ENCODE measurements around the gene XRCC4. TPM values are rescaled to one million over a fixed set of nuclear protein-coding genes. Genes with fewer than 3 reads are reported as not detected.
A peak's percentile ranks its signal among the peaks of the same experiment; 100 is the strongest.

XRCC4 gene
- polyA plus RNA-seq (2013, experiment 1 of 4): 15.3 TPM
- 15.8 TPM for polyA plus RNA-seq (2013, experiment 2 of 4)
- 15.0 TPM for polyA plus RNA-seq (2013, experiment 3 of 4)
- 15.8 TPM for polyA plus RNA-seq (2013, experiment 4 of 4)

GRCh38 chr5:83076742-83077661 is at the start of gene XRCC4, which contains the start of gene TMEM167A:
Gene XRCC4 (plus strand): TSS chr5:83077547. CDS start chr5:83104920, 27,373 bp downstream.
Gene TMEM167A (minus strand): TSS chr5:83077394. CDS start chr5:83077323, 71 bp downstream.
- Histone ChIP-seq H3K9me3 (ENCODE audit: control insufficient read depth, low read length) (no peaks in the 10 kb centered on the region), H3K4me1 (ENCODE audit: control insufficient read depth, insufficient read depth, low read length) (peaks cover 3% of the 10 kb centered on the region), H3K4me3 (ENCODE audit: insufficient read depth, low read depth, low read length) (peak within 1 kb of the TSS; percentile 92), H3K27ac (ENCODE audit: insufficient read depth, low read depth, low read length, poor library complexity, severe bottlenecking) (peak within 1 kb of the TSS; percentile 53), H3K27me3 (ENCODE audit: control insufficient read depth, insufficient read depth, low read length, poor library complexity, severe bottlenecking) (no peaks in the 10 kb centered on the region), H3K36me3 (ENCODE audit: control insufficient read depth, insufficient read depth, low read length) (no peaks in the 10 kb centered on the region)
- WGBS, 2 experiments: 0% methylated on average over 44 of the region's 44 CpGs

GRCh38 chr5:83029912-83030311 is 47.4 kb upstream of the XRCC4 start:
- 95% methylated on average over 2 of the region's 2 CpGs for WGBS, 2 experiments
- Histone ChIP-seq H3K4me1 (ENCODE audit: control insufficient read depth, insufficient read depth, low read length) (peaks cover 8% of the 10 kb centered on the region), H3K9me3 (ENCODE audit: control insufficient read depth, low read length) (no peaks in the 10 kb centered on the region), H3K4me3 (ENCODE audit: insufficient read depth, low read depth, low read length) (no peak overlapping the region), H3K36me3 (ENCODE audit: control insufficient read depth, insufficient read depth, low read length) (no peaks in the 10 kb centered on the region), H3K27ac (ENCODE audit: insufficient read depth, low read depth, low read length, poor library complexity, severe bottlenecking) (no peak overlapping the region), H3K27me3 (ENCODE audit: control insufficient read depth, insufficient read depth, low read length, poor library complexity, severe bottlenecking) (no peaks in the 10 kb centered on the region)

GRCh38 chr5:83031381-83031780 is 46.0 kb upstream of the XRCC4 start:
- Histone ChIP-seq H3K9me3 (ENCODE audit: control insufficient read depth, low read length) (no peaks in the 10 kb centered on the region), H3K27ac (ENCODE audit: insufficient read depth, low read depth, low read length, poor library complexity, severe bottlenecking) (no peak overlapping the region), H3K4me1 (ENCODE audit: control insufficient read depth, insufficient read depth, low read length) (peaks cover 16% of the 10 kb centered on the region), H3K4me3 (ENCODE audit: insufficient read depth, low read depth, low read length) (no peak overlapping the region), H3K36me3 (ENCODE audit: control insufficient read depth, insufficient read depth, low read length) (no peaks in the 10 kb centered on the region), H3K27me3 (ENCODE audit: control insufficient read depth, insufficient read depth, low read length, poor library complexity, severe bottlenecking) (no peaks in the 10 kb centered on the region)
- WGBS, 2 experiments: 85 to 89% methylated on average over 1 of the region's 1 CpG

- no peaks in the 10 kb centered on the region for H3K36me3 ChIP-seq (ENCODE audit: control insufficient read depth, insufficient read depth, low read length)
- no peaks in the 10 kb centered on the region for H3K27me3 ChIP-seq (ENCODE audit: control insufficient read depth, insufficient read depth, low read length, poor library complexity, severe bottlenecking)
- H3K27ac ChIP-seq (ENCODE audit: insufficient read depth, low read depth, low read length, poor library complexity, severe bottlenecking): no peak overlapping the region
- no peaks in the 10 kb centered on the region for H3K9me3 ChIP-seq (ENCODE audit: control insufficient read depth, low read length)
- H3K4me1 ChIP-seq (ENCODE audit: control insufficient read depth, insufficient read depth, low read length): peaks cover 26% of the 10 kb centered on the region
- WGBS, 2 experiments: 86 to 91% methylated on average over 3 of the region's 3 CpGs
- H3K4me3 ChIP-seq (ENCODE audit: insufficient read depth, low read depth, low read length): no peak overlapping the region
Measured at GRCh38 chr5:83034036-83034435, 43.3 kb upstream of the XRCC4 start.

- H3K36me3 ChIP-seq (ENCODE audit: control insufficient read depth, insufficient read depth, low read length): no peaks in the 10 kb centered on the region
- no peak overlapping the region for H3K27ac ChIP-seq (ENCODE audit: insufficient read depth, low read depth, low read length, poor library complexity, severe bottlenecking)
- no peak overlapping the region for H3K4me3 ChIP-seq (ENCODE audit: insufficient read depth, low read depth, low read length)
- H3K27me3 ChIP-seq (ENCODE audit: control insufficient read depth, insufficient read depth, low read length, poor library complexity, severe bottlenecking): no peaks in the 10 kb centered on the region
- peaks cover 26% of the 10 kb centered on the region for H3K4me1 ChIP-seq (ENCODE audit: control insufficient read depth, insufficient read depth, low read length)
- 93 to 100% methylated on average over 3 to 4 of the region's 4 CpGs for WGBS, 2 experiments
- no peaks in the 10 kb centered on the region for H3K9me3 ChIP-seq (ENCODE audit: control insufficient read depth, low read length)
Measured at GRCh38 chr5:83034528-83035207, 42.7 kb upstream of the XRCC4 start.

DNA sequence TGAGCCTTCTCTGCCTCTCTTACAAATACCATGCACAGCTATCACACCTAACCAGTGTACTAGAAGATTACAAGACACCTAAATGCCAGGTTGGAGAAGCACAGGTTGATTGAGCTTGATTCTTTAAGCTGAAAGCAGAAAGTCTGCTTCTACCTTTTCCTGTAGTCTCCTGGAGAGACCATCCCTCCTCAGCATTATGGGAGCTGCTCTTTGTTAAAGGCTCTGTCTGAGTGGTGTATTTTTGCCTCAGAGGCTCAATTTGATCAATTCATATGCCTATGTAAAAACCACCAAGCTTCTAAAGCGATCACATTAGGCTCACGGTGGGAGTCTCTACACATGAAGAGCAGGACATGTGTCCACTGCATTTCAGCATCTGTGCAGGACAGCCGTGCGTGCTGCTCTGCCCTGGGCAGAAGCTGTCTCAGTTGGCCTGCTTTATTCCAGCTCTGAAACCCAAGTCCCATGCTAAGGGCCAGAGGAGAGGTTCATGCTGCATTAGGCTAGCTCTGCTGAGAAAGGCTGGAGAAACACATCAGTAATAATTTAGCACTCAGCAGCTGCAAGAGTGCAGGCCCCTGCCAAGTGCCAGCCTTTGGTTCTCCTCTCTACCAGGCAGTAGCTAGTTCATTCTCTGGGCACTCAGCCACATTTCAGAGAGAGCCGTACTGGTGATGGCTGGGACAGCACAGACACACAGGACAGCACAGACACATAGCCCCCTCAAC is 41.8 kb upstream of the XRCC4 start:
- no peaks in the 10 kb centered on the region for H3K9me3 ChIP-seq (ENCODE audit: control insufficient read depth, low read length)
- no peak overlapping the region for H3K27ac ChIP-seq (ENCODE audit: insufficient read depth, low read depth, low read length, poor library complexity, severe bottlenecking)
- H3K36me3 ChIP-seq (ENCODE audit: control insufficient read depth, insufficient read depth, low read length): no peaks in the 10 kb centered on the region
- peaks cover 26% of the 10 kb centered on the region for H3K4me1 ChIP-seq (ENCODE audit: control insufficient read depth, insufficient read depth, low read length)
- H3K4me3 ChIP-seq (ENCODE audit: insufficient read depth, low read depth, low read length): no peak overlapping the region
- 88 to 89% methylated on average over 5 of the region's 5 CpGs for WGBS, 2 experiments
- no peaks in the 10 kb centered on the region for H3K27me3 ChIP-seq (ENCODE audit: control insufficient read depth, insufficient read depth, low read length, poor library complexity, severe bottlenecking)

GRCh38 chr5:83036991-83037575 is 40.3 kb upstream of the XRCC4 start:
- Histone ChIP-seq H3K4me3 (ENCODE audit: insufficient read depth, low read depth, low read length) (no peak overlapping the region), H3K27me3 (ENCODE audit: control insufficient read depth, insufficient read depth, low read length, poor library complexity, severe bottlenecking) (no peaks in the 10 kb centered on the region), H3K36me3 (ENCODE audit: control insufficient read depth, insufficient read depth, low read length) (no peaks in the 10 kb centered on the region), H3K4me1 (ENCODE audit: control insufficient read depth, insufficient read depth, low read length) (peaks cover 26% of the 10 kb centered on the region), H3K27ac (ENCODE audit: insufficient read depth, low read depth, low read length, poor library complexity, severe bottlenecking) (peak overlapping the region; percentile 21), H3K9me3 (ENCODE audit: control insufficient read depth, low read length) (no peaks in the 10 kb centered on the region)
- 57 to 67% methylated on average over 2 to 4 of the region's 4 CpGs for WGBS, 2 experiments

GRCh38 chr5:83038924-83039323 is 38.4 kb upstream of the XRCC4 start:
- no peaks in the 10 kb centered on the region for H3K9me3 ChIP-seq (ENCODE audit: control insufficient read depth, low read length)

GRCh38 chr5:83042507-83042906 is 34.8 kb upstream of the XRCC4 start:
- H3K4me3 ChIP-seq (ENCODE audit: insufficient read depth, low read depth, low read length): no peak overlapping the region
- H3K4me1 ChIP-seq (ENCODE audit: control insufficient read depth, insufficient read depth, low read length): peaks cover 4% of the 10 kb centered on the region
- H3K36me3 ChIP-seq (ENCODE audit: control insufficient read depth, insufficient read depth, low read length): no peaks in the 10 kb centered on the region
- H3K27ac ChIP-seq (ENCODE audit: insufficient read depth, low read depth, low read length, poor library complexity, severe bottlenecking): no peak overlapping the region
- WGBS, 2 experiments: 91 to 95% methylated on average over 3 of the region's 3 CpGs
- no peaks in the 10 kb centered on the region for H3K9me3 ChIP-seq (ENCODE audit: control insufficient read depth, low read length)
- H3K27me3 ChIP-seq (ENCODE audit: control insufficient read depth, insufficient read depth, low read length, poor library complexity, severe bottlenecking): no peaks in the 10 kb centered on the region

More at GRCh38 chr5:83038924-83039323, 38.4 kb upstream of the XRCC4 start:
- WGBS, 2 experiments: 88 to 94% methylated on average over 1 to 3 of the region's 3 CpGs
- no peak overlapping the region for H3K4me3 ChIP-seq (ENCODE audit: insufficient read depth, low read depth, low read length)
- H3K27ac ChIP-seq (ENCODE audit: insufficient read depth, low read depth, low read length, poor library complexity, severe bottlenecking): no peak overlapping the region
- no peaks in the 10 kb centered on the region for H3K36me3 ChIP-seq (ENCODE audit: control insufficient read depth, insufficient read depth, low read length)
- H3K4me1 ChIP-seq (ENCODE audit: control insufficient read depth, insufficient read depth, low read length): peaks cover 26% of the 10 kb centered on the region
- H3K27me3 ChIP-seq (ENCODE audit: control insufficient read depth, insufficient read depth, low read length, poor library complexity, severe bottlenecking): no peaks in the 10 kb centered on the region

Data from ectodermal cell (in vitro differentiated cells).